AG09309 (cell line): ENCODE measurements around the gene PLP1.

ENCODE experiments used
- DNase-seq: peaks from one replicate; pipeline ENCODE4 v3.0.0-alpha.2; 2010; ENCODE audit warnings: low read depth
- H3K4me3 ChIP-seq: 2 replicates; pipeline ENCODE4 v1.5.1; 2011; ENCODE audit warnings: mild to moderate bottlenecking, low read depth, low read length, moderate library complexity; ENCODE audit not compliant: control insufficient read depth
- CTCF ChIP-seq: IDR thresholded peaks from 2 replicates; pipeline ENCODE4 v1.5.1; 2011; ENCODE audit warnings: mild to moderate bottlenecking, low read depth, low read length, inconsistent platforms; ENCODE audit not compliant: insufficient read depth, control insufficient read depth; ENCODE audit errors: missing control alignments

PLP1 gene

GRCh38 chrX:103831342-103831802, 54.7 kb downstream of the PLP1 start:
- TF ChIP-seq CTCF: no peak
- peak overlapping the region; percentile 36 for H3K4me3 ChIP-seq
- DNase-seq: no peak

GRCh38 chrX:103831803-103832544, 55.3 kb downstream of the PLP1 start, which contains the start of gene RAB9B:
RAB9B (minus strand) TSS chrX:103832257; CDS start chrX:103825784, 6,473 bp downstream.
- peak within 1 kb of the TSS; percentile 36 for H3K4me3 ChIP-seq
- TF ChIP-seq CTCF: no peak
- DNase-seq: no peak

- no peak for TF ChIP-seq CTCF
- no peak for DNase-seq
- H3K4me3 ChIP-seq: no peak overlapping the region
Measured at GRCh38 chrX:103839404-103839803, 62.8 kb downstream of the PLP1 start.
